GM10266 (cell line): ENCODE measurements around the gene MTA1.

Source experiments
- DNase-seq: peaks from one replicate; pipeline ENCODE4 v3.0.0; 2012; ENCODE audit errors: extremely low spot score
- CTCF ChIP-seq: IDR thresholded peaks from 2 replicates; pipeline ENCODE4 v1.5.1; 2012; ENCODE audit warnings: mild to moderate bottlenecking, low read depth; ENCODE audit not compliant: control insufficient read depth, insufficient read depth; ENCODE audit errors: missing control alignments

MTA1 gene

GRCh38 chr14:105422695-105423487, 3.3 kb downstream of the MTA1 start:
- DNase-seq, result no peak
- no peak for TF ChIP-seq CTCF

GRCh38 chr14:105423488-105424195, 4.0 kb downstream of the MTA1 start:
- no peak for TF ChIP-seq CTCF
- no peak for DNase-seq

GRCh38 chr14:105424861-105425260, 5.2 kb downstream of the MTA1 start:
- DNase-seq, result no peak
- no peak for TF ChIP-seq CTCF

GRCh38 chr14:105425823-105426247, 6.2 kb downstream of the MTA1 start:
- no peak for TF ChIP-seq CTCF
- DNase-seq, result no peak

GRCh38 chr14:105426416-105427130, 6.9 kb downstream of the MTA1 start:
- no peak for TF ChIP-seq CTCF
- DNase-seq, result no peak

- TF ChIP-seq CTCF, result no peak
- no peak for DNase-seq
These were observed 7.8 kb downstream of the MTA1 start for GRCh38 chr14:105427412-105427811.
